GM12801 (cell line): ENCODE measurements around the gene REG4.

Experiments used
- TF ChIP-seq, protein P1 (sequence below): IDR thresholded peaks from one replicate; pipeline ENCODE4 v1.5.1; 2011; ENCODE audit warnings: control low read depth; ENCODE audit not compliant: insufficient read length; ENCODE audit errors: extremely low read depth

The REG4 gene

DNA sequence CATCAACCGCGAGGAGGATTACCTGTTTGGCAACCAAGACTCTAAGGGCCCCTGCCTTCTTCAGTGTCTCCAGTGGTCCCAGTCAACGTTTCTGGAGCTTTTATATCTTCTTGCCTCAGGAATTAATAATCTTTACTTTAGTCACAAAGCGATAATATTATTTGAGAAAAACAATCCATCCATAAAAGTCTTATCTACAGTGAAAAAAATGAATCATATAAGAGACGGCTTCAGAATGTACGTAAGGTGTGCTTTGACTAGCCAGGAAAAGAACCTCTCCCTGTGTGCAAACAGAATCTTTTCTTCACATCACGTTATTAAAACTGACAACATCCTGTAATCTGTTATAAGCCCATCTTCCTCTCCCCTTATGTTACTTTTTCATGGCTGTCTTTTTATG lies at the start of gene REG4:
Gene REG4 (minus strand): TSS at position 74 of the 400 bp plus-strand sequence. CDS start 2,691 bp downstream, outside the sequence.
- TF ChIP-seq, protein P1, sequence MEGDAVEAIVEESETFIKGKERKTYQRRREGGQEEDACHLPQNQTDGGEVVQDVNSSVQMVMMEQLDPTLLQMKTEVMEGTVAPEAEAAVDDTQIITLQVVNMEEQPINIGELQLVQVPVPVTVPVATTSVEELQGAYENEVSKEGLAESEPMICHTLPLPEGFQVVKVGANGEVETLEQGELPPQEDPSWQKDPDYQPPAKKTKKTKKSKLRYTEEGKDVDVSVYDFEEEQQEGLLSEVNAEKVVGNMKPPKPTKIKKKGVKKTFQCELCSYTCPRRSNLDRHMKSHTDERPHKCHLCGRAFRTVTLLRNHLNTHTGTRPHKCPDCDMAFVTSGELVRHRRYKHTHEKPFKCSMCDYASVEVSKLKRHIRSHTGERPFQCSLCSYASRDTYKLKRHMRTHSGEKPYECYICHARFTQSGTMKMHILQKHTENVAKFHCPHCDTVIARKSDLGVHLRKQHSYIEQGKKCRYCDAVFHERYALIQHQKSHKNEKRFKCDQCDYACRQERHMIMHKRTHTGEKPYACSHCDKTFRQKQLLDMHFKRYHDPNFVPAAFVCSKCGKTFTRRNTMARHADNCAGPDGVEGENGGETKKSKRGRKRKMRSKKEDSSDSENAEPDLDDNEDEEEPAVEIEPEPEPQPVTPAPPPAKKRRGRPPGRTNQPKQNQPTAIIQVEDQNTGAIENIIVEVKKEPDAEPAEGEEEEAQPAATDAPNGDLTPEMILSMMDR, result no peak

DNA sequence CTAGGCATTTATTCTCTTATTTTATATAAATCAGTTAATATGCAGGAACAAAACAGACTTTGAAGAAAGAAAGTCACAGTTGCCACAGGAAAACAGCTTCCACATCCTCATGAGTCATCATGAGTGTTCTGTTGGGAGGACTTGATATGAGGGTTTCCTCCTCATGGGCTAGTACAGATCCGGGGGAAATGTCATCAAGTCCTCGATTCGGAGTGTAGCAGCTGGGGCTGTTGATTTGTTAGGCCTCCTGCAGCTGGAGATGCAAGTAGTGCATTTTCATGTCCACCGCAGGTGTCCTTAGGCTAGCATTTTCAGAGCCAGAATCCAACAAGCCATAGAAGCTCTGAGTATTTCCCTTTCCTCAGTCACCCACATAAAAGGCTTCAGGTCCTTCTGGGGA lies 48.4 kb upstream of the REG4 start:
- TF ChIP-seq, protein P1, result no peak

DNA sequence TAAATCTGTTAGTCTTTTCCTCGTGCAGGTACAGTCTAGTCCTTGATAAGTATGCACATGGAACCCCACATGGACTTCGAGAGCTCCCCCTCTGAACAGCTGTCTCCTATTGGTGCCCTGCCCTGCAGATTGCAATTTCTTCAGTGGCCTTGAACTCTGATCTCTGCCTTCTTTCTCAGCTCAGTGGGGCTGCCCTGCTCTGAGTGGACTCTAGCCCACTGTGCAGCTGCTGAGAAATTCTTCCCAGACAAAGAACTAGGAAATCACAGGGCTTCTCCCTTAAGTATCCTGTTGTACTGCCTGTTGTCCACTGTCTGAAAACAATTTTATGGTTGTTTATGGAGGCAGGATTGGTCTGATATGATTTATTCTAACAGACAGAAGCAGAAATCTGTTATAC lies 46.9 kb upstream of the REG4 start:
- TF ChIP-seq, protein P1, result no peak

DNA sequence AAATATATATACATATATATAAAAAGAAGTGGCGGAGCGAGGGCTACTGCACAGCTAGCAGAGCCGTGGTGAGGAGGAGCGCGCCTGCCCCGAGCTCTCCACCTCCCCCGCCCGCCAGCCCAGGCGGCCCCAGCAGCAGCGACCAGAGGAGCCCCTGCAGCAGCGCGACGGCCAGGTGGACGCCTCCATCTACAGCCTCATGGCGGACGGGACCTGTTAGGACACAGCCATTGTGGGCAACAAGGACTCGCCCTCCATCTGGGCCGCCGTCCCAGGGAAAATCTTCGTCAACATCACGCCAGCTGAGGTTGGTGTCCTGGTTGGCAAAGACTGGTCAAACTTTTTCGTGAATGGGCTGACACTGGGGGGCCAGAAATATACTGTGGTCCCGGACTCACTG lies 41.9 kb upstream of the REG4 start:
- TF ChIP-seq, protein P1, result no peak

DNA sequence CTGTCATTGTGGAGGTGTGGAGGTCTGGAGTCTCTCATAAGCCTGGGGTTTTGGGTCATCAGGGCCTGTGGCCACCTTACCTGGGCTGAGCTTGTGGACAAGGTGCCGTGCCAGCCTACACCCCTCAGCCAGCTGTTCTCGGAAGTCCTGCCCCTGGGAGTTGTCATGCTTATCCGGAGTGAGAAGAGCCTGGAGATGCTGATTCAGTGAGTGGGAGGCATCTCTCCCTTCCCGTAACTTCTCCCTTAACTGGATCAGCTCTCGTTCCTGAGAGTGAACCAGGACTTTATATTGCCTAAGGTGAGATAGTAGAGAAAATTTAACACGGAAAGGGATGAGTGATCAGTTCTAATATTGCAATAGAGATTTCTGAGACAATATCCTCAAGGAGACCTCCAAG lies 30.0 kb upstream of the REG4 start:
- TF ChIP-seq, protein P1, result no peak

DNA sequence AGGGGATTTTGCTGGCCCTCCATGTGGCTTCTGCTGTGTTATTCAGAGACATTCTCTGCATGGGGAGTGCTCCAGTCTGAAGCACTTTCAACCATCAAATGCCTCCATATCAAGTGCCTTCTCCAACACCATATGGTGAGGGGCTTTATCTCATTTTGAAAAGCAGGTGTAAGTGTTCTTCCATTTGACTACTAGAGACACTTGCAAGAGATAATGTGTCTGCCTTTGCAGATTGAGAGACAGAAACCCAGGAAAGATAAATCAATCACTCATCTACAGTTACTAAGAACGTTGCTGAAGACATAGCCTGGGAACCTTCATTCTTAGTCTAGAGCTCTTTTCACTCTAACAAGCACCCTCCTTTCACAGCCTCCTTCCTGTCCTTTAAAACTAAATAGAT lies 29.5 kb upstream of the REG4 start:
- TF ChIP-seq, protein P1, result no peak

DNA sequence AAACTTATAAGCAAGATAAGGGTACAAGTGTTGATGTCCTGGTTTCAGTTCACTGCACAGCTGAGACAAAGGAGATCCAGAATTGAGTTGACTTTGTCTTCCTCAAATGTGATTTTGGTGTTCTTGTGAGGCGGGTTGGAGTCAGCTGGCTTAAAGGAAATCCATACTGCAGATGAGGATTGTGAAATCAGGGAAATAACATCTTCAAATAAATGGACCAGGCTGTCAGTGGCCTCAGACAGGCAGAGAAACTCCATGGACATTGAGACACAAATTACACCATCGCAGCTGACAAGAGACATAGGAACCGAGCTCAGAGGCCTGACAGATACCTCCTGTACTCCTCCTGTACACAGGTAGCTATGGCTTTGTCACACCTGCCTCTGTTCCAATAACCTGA lies 27.0 kb upstream of the REG4 start:
- TF ChIP-seq, protein P1, result no peak

DNA sequence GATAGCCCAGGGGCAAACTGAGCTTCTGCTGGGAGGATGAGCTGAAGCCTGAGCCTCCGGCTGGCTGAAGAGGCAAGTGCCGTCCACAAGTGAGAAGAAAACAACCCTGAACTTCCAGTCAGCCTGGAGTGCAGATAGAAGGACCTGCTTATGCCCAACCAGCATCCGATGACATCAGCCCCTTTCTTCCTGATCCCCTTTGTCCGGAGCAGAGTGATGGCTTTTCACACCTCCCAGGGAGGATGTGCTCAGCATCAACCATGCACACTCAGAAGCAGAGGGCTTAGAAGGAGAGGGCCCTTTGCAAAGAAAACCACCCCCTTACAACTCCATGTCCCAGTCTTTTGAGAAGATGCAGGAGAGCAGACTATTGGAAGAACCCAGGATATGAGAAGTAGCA lies 23.7 kb upstream of the REG4 start:
- TF ChIP-seq, protein P1, result no peak
